RWPE1 (cell line): Measurements from ENCODE around the gene TSPAN16.
"Not testable (repeated sequence)": the region's sequence is repeated elsewhere in the genome, so short reads cannot be mapped to it uniquely, and the experiment has no call there.

Experiments used
- CTCF ChIA-PET: fragments of 350-600 bp; sonication (Branson Sonifier 250); formaldehyde crosslinking; extraction: SDS; loops from one replicate; lab custom pipeline; 2021; lab: Yijun Ruan, JAX
- POLR2A ChIA-PET: fragments of 400-600 bp; formaldehyde crosslinking; extraction: SDS; loops from one replicate; lab custom pipeline; 2020; ENCODE audit warnings: antibody characterized with exemption; ENCODE audit not compliant: low non-redundant PET; lab: Yijun Ruan, JAX
- DNase-seq: peaks from one replicate; pipeline ENCODE4 v3.0.0; 2012; ENCODE audit warnings: low spot score
- H3K27ac ChIP-seq: fragments of 450-650 bp; 2 replicates; pipeline ENCODE4 v1.5.1; 2017
- TF ChIP-seq, protein P1 (sequence below): fragments of 450-650 bp; conservative IDR thresholded peaks from 2 replicates; pipeline ENCODE4 v1.5.1; 2017; ENCODE audit warnings: low read depth, mild to moderate bottlenecking

Gene TSPAN16

GRCh38 chr19:11338121-11338520 lies 42.2 kb downstream of the TSPAN16 start:
- CTCF ChIA-PET: interaction anchor here (0.6 kb wide), 1 partner anchor 30 kb away, joined by 3 read pairs; no protein-coding TSS in a partner anchor
- no peak for DNase-seq
- TF ChIP-seq, protein P1, sequence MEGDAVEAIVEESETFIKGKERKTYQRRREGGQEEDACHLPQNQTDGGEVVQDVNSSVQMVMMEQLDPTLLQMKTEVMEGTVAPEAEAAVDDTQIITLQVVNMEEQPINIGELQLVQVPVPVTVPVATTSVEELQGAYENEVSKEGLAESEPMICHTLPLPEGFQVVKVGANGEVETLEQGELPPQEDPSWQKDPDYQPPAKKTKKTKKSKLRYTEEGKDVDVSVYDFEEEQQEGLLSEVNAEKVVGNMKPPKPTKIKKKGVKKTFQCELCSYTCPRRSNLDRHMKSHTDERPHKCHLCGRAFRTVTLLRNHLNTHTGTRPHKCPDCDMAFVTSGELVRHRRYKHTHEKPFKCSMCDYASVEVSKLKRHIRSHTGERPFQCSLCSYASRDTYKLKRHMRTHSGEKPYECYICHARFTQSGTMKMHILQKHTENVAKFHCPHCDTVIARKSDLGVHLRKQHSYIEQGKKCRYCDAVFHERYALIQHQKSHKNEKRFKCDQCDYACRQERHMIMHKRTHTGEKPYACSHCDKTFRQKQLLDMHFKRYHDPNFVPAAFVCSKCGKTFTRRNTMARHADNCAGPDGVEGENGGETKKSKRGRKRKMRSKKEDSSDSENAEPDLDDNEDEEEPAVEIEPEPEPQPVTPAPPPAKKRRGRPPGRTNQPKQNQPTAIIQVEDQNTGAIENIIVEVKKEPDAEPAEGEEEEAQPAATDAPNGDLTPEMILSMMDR: no peak
- POLR2A ChIA-PET: interaction anchor here (0.5 to 0.6 kb wide), 2 partner anchors 16 to 156 kb away, joined by 3 read pairs; no protein-coding TSS in a partner anchor
- peak overlapping the region; percentile 89 for H3K27ac ChIP-seq

DNA sequence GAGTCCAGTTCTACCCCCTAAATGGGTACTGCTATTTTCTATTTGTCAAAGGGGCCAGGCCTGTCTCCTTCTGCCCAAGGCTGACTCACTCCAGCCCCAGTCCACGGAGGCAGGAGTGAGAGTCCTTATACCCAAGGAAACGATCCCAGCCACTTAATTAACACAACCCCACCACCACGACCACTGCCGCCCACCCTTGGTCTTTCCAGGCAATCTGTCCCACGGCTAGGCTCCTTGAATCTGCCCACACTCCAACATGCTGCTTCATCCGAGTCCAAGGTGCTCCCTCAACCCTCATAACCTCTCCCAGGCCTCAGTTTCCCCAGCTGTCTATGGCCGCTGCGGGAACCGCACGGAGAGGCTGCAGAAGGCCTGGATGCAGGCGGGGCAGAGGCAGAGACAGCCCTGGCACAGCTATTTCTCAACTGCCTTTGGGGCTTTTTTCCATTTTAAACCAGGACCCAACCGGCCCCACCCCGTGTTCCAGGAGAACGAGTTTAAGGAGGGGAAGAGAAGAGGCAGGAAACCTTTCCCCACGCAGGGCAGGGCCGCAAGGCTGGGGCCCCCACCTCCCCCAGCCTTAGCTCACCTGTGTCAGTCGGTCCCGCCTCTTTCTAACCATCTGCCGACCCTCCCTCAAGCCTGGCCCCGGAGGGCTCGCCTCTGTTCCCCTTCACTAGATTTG lies 42.8 kb downstream of the TSPAN16 start:
- CTCF ChIA-PET: interaction anchor here (1.5 kb wide), 1 partner anchor 43 kb away, joined by 4 read pairs; no protein-coding TSS in a partner anchor
- peak; percentile 51 for DNase-seq
- TF ChIP-seq, protein P1: no peak
- POLR2A ChIA-PET: interaction anchor here (0.6 kb wide), 1 partner anchor 157 kb away, joined by 3 read pairs; no protein-coding TSS in a partner anchor
- peak overlapping the region; percentile 89 for H3K27ac ChIP-seq

- CTCF ChIA-PET: interaction anchor here (1.5 kb wide), 1 partner anchor 42 kb away, joined by 4 read pairs; no protein-coding TSS in a partner anchor
- TF ChIP-seq, protein P1: no peak
- POLR2A ChIA-PET: interaction anchor here (0.5 kb wide), 1 partner anchor 183 kb away, joined by 5 read pairs; no protein-coding TSS in a partner anchor
- H3K27ac ChIP-seq: peak within 1 kb of the TSS; percentile 89
- DNase-seq: peak; percentile 96
Measured at GRCh38 chr19:11339254-11340098, 43.5 kb downstream of the TSPAN16 start, which contains the start of gene RAB3D. Gene RAB3D (minus strand): TSS chr19:11339657. CDS start chr19:11337399, 2,258 bp downstream.

- DNase-seq: not testable (repeated sequence)
- CTCF ChIA-PET: interaction anchor here (1.5 kb wide), 1 partner anchor 41 kb away, joined by 4 read pairs; no protein-coding TSS in a partner anchor
- POLR2A ChIA-PET: interaction anchor here (0.5 kb wide), 1 partner anchor 183 kb away, joined by 5 read pairs; no protein-coding TSS in a partner anchor
- peak overlapping the region; percentile 89 for H3K27ac ChIP-seq
Measured at GRCh38 chr19:11340099-11340467, 44.1 kb downstream of the TSPAN16 start.

DNA sequence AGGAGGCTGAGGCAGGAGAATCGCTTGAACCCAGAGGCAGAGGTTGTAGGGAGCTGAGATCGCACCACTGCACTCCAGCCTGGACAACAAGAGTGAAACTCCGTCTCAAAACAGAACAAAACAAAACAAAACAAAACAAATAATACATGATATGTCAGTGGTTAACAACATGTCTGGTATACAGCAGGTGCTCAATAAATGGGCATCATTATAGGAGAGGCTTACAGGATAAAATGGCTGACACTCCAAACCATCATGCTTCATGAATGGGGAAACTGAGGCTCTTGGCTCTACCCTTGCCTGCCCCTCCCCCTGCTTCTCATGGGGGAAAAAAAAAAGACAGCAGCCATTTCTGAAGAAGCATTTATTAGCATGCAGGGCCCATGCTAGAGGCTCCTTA lies 46.5 kb downstream of the TSPAN16 start:
- ChIA-PET POLR2A (no interaction called here), CTCF (interaction anchor here (0.5 to 0.6 kb wide), 2 partner anchors 89 to 147 kb away, joined by 3 to 4 read pairs; no protein-coding TSS in a partner anchor)
- TF ChIP-seq, protein P1: no peak
- no peak for DNase-seq
- peak overlapping the region; percentile 88 for H3K27ac ChIP-seq

GRCh38 chr19:11345122-11345803 lies 49.3 kb downstream of the TSPAN16 start:
- POLR2A ChIA-PET: interaction anchor here (0.5 to 2.3 kb wide), 2 partner anchors 27 to 36 kb away, joined by 7 to 9 read pairs; no protein-coding TSS in a partner anchor

More at GRCh38 chr19:11345122-11345803, 49.3 kb downstream of the TSPAN16 start:
- H3K27ac ChIP-seq: peak overlapping the region; percentile 88
- TF ChIP-seq, protein P1: no peak
- CTCF ChIA-PET: interaction anchor here (0.5 to 2.2 kb wide), 4 partner anchors 36 to 57 kb away, joined by 3 to 7 read pairs (median 4); no protein-coding TSS in a partner anchor
- no peak for DNase-seq
